HG03439 (cell line): ENCODE data around the gene ARF1.
"Not testable (repeated sequence)": the region's sequence is repeated elsewhere in the genome, so short reads cannot be mapped to it uniquely, and the experiment has no call there.

ENCODE experiments used
- ATAC-seq: cut with Tn5 transposase; IDR thresholded peaks from one replicate; pipeline ENCODE4 v1.9.1; 2021; ENCODE audit warnings: mild to moderate bottlenecking, moderate library complexity; ENCODE audit not compliant: unreplicated experiment

The ARF1 gene

GRCh38 chr1:228100822-228101613, 18.5 kb downstream of the ARF1 start:
- no peak for ATAC-seq

- ATAC-seq, result peak; percentile 0
These were observed 19.1 kb downstream of the ARF1 start for GRCh38 chr1:228101614-228101993.

GRCh38 chr1:228101994-228102790, 19.7 kb downstream of the ARF1 start:
- ATAC-seq, result peak; percentile 14

DNA sequence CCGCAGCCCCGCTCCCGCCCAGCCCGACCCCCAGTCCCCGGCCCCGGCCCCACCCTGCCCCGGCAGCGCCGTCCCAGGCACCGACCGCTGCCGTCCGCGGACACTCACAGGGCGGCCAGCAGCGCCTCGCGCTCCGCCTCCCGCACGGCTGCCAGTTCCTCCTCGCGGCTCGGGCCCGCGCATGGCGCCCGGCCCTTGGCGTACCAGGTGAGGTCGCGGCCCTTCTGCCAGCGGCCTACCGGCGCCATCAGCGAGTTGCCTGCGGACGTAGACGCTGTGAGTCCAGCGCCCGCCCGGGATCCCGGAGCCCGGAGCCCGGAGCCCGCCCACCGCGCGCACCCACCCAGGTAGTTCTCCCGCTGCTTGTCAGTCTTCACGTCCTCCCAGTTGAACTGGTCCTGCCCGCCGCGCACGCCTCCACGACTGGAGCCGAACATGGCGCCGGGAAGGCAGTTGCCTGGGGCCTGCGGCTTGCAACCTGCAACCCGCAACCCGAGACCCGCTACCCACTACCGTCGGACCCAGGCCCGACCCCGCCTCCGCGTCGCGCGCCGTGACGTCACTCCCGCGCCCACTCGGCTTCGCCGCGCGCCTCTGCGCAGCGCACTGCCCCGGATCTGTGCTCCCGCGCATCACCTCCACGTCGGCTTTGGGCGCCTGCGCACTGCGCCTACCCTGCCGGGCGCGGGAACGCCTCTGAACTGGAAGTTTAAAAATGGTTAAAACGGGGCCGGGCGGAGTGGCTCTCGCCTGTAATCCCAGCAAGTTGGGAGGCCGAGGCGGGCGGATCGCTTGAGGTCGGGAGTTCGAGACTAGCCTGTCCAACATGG, 20.5 kb downstream of the ARF1 start, which contains the start of gene C1orf35:
Gene C1orf35 (minus strand): TSS at position 535 of the 830 bp plus-strand sequence. CDS start 98 bp downstream, at position 437.
- peak; percentile 59 for ATAC-seq

DNA sequence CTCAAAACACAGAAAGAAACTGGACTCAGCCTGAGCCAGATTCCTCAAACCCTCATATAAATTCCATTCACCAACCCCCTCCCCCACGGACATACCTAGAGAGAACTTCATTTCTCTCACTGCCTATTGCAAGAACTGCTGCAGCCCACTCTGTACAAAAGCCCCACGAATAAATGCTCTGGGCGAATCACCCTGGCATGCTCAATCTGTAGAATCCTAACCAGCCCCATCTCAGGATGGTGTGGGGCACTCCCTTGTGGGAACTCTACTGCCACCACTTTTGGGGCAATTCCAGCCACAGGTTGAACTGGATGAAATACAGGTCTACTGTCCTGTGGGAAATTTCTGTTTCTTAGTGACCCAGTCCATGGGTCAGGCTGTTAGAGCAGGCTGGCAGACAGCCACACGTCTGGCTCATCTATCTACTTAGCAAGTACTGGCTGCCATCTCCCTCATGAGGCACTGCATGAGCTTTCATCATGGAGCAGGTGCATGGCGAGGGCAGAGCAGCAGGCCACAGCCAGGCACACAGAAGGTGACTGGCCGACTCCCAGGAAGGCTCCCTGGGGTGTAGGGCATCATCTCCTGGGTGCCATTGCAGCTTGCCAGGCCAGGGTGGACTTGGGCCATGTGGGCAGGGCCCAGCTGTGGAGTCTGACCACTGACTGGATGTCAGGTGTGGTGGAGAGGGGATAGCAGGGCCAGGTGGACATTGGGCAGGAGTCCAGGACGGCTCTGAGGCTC, 22.2 kb downstream of the ARF1 start:
- ATAC-seq, result no peak

- ATAC-seq, result no peak
These were observed 22.9 kb downstream of the ARF1 start for GRCh38 chr1:228105270-228105995.

DNA sequence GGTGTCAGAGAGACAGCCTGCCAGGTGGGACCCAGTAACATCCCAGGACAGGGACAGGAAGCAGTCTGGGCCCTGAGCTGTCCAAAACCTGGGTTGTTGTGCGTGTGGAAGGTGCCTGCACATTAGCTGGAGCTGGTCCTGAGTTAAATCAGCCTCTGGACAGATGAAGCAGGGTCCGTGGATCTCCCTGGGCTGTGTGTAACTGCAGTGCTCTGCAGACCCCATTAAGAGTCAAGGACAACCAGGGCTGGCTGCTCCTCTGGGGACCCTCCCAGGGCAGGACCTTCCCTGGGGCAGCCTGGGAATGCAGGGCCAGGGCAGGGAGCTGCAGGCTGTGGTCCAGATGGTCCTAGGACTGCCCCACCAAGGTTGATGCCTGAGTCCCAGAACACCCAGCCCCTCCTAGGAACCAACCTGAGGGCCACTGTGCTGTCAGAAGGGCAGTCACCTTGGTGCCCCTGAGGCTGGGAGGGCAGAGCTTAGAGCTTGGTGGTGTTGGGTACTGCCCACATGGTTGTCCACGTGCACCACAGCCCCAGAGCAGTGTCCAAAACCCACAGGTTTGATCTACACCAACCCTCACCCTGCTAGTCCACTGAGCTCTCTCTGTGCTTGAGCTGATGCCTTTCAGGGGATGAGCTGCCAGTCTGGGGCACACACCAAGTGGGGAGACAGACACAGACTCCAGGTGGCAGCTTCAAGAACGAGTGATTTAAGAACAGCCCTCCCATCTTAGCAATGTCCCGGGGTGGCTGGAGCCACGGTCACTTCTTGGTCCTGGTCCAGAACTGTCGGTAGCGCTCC, 23.7 kb downstream of the ARF1 start:
- ATAC-seq, result no peak

DNA sequence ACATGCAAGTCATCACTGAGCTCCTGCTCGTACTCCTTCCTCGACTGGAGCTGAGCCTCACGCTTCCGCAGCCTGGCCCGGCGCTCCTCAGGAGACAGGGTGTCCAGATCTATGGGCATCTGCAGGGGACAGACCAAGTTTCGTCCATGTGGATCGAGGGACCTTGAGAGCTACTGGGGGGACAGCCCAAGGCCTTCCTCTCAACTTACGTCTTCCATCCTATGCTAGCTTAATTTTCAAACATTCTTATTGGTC, 24.2 kb downstream of the ARF1 start:
- ATAC-seq, result no peak

GRCh38 chr1:228107636-228108035, 25.1 kb downstream of the ARF1 start:
- ATAC-seq, result no peak

DNA sequence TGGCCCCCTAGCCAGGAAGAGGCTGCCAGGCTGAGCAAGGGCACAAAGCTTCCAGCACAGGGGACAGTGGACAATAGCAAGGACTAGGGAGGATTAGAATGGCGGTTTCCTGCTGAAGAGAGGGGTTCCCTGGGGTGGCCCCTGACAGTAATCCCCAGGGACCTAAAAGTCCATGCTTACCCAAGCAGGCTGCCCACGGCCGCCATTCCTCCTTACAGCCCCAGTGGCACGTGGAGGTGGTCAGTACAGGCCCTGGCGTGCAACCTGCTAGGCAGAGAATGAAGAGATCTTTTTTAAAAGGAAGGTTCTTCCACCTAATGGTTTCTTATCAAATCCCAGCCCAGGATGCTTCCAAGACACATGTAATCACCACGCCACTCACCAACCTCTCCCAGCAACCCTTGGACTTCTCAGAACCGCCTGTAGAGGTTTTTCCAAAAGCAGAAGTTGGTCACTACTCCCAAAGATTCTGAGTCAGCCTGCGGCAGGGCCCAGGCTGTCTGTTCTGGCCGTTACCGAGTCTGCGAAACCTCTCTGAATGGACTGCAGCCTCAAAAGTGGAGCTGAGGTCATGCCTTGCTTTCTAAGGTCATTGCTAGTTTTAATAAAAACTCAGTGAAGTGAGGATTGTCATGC, 25.7 kb downstream of the ARF1 start:
- no peak for ATAC-seq

- ATAC-seq, result peak; percentile 2
These were observed 26.2 kb downstream of the ARF1 start for GRCh38 chr1:228108742-228109072.

- peak; percentile 88 for ATAC-seq
These were observed 26.8 kb downstream of the ARF1 start, which contains the start of gene MRPL55 for GRCh38 chr1:228109073-228109961. MRPL55 (minus strand) TSS chr1:228109299; CDS start chr1:228108260, 1,039 bp downstream.

GRCh38 chr1:228109962-228110488, 27.5 kb downstream of the ARF1 start:
- no peak for ATAC-seq

GRCh38 chr1:228110556-228110955, 28.0 kb downstream of the ARF1 start:
- no peak for ATAC-seq

GRCh38 chr1:228111315-228111714, 28.8 kb downstream of the ARF1 start:
- not testable (repeated sequence) for ATAC-seq

DNA sequence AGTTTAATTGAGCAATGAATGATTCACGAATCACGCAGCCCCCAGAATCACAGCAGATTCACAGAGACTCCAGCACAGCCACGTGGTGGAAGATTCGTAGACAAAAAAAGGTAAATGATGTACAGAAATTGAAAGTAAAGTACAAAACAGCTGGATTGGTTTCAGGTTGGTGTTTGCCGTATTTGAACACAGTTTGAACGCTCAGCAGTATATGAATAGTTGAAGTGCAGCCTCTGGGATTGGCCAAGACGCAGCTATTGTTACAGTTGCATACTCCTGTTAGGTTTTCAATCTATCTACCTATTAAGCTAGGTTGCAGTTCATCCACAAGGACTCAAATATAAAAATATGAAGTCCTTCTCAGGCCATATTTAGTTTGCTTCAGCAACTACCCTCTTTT, 29.7 kb downstream of the ARF1 start:
- no peak for ATAC-seq

DNA sequence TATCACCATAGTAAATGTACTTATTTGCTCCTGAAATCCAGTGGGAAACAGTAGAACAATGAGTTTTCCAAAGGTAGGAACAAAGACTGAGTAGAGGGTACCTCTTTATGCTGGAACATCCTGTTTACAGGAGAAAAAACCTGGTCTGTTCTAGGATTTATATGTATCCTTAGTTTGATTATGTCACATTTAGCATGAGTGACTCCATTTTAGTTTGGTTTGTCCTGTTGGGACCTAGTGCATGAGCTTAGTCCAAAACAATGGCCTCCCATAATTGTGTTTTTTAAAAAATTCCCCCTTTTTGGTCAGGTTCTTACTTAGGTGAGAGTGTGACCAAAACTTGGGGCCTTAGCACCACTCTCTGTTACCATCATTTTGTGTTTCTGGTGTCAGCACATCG, 30.1 kb downstream of the ARF1 start:
- no peak for ATAC-seq

DNA sequence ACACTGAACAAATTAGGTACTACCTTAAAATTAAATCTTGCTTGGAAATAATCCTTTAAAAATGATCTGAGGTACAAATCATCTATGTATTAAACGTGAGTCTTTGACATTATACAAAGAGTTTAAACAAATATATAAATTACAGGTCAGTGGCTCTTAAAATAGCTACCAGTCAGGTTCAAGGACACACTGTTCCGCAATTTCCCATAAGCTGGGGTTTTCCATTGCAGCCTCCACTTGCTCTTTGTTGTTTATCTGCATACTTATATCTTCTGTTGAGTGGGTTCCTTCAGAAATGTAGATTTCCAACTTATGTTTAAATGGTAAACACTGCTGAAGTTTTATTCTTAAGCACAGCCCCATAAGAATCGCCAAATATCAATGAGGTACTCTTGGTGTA, 32.3 kb downstream of the ARF1 start:
- no peak for ATAC-seq
